Measurements from ENCODE around the gene GSTP1. TPM values are rescaled to one million over a fixed set of nuclear protein-coding genes. Genes with fewer than 3 reads are reported as not detected.
"Not testable (repeated sequence)": the region's sequence is repeated elsewhere in the genome, so short reads cannot be mapped to it uniquely, and the experiment has no call there.

Gene GSTP1
- polyA plus RNA-seq, 1 donor (not counting 4 experiments of a cell fraction or from before 2014, with no cell fraction given), result 1,575 TPM

GRCh38 chr11:67548555-67549110 is 35.0 kb upstream of the GSTP1 start:
- FAIRE-seq (no peak), DNase-seq (ENCODE audit: low read depth, low spot score) (no peak)
- no peaks in the 10 kb centered on the region for H4K20me1 ChIP-seq (ENCODE audit: control insufficient read depth, extremely low read depth, insufficient read depth, low read length)
- no peak overlapping the region for H3K4me2 ChIP-seq (ENCODE audit: control insufficient read depth, extremely low read depth, insufficient read depth, low read depth, low read length)
- peaks cover 4% of the 10 kb centered on the region for H3K9me3 ChIP-seq (ENCODE audit: control insufficient read depth, low read depth, low read length)
- dilution Hi-C loops (cut with MboI; ENCODE audit: extremely low pct_ligation_motif_present, low sequenced_read_pairs), result no loop called here
- H3K4me3 ChIP-seq (ENCODE audit: control insufficient read depth in 2 of 3, extremely low read depth in 1 of 3, insufficient read depth in 2 of 3, low read depth in 1 of 3, low read length in 3 of 3), result no peak overlapping the region
- no peaks in the 10 kb centered on the region for H3K36me3 ChIP-seq (ENCODE audit: control insufficient read depth in 2 of 2, extremely low read depth in 1 of 2, insufficient read depth in 2 of 2, low read length in 2 of 2)
- peaks cover 3% of the 10 kb centered on the region for H3K4me1 ChIP-seq (ENCODE audit: control insufficient read depth, extremely low read depth, insufficient read depth, low read length)
- no peaks in the 10 kb centered on the region for H3K79me2 ChIP-seq (ENCODE audit: control insufficient read depth, insufficient read depth, low read length)
- H3K9ac ChIP-seq (ENCODE audit: control insufficient read depth, extremely low read depth, insufficient read depth, low read length), result no peak overlapping the region
- H3K27ac ChIP-seq (ENCODE audit: control insufficient read depth, insufficient read depth, low read length), result no peak overlapping the region
- no peak overlapping the region for H2AFZ ChIP-seq (ENCODE audit: control insufficient read depth, low read length)
- H3K9me1 ChIP-seq (ENCODE audit: control insufficient read depth, extremely low read depth, insufficient read depth, low read length), result no peaks in the 10 kb centered on the region
- H3K27me3 ChIP-seq (ENCODE audit: control insufficient read depth, extremely low read depth, insufficient read depth, low read length), result no peaks in the 10 kb centered on the region
- no peak for TF ChIP-seq CTCF (optimal IDR thresholded peaks at IDR 0.05 in 1 of 3, IDR thresholded peaks at IDR 0.05 in 1 of 3, conservative IDR thresholded peaks at IDR 0.05 in 1 of 3; ENCODE audit: extremely low read depth in 1 of 3, insufficient read depth in 2 of 3, low read length in 3 of 3)
- TF ChIP-seq EZH2 (IDR thresholded peaks at IDR 0.05; ENCODE audit: low read length), result no peak

DNA sequence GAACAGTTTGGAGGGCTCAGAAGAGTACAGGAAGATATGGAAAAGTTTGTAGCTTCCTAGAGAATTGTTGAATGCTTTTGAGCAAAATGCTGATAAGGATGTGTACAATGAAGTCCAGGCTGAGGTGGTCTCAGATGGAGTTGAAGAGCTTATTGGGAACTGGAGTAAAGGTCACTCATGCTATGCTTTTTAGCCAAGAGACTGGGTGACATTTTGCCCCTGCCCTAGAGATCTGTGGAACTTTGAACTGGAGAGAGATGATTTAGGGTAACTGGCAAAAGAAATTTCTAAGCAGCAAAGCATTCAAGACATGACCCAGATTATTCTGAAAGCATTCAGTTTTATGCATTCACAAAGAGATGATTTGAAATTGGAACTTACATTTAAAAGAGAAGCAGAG is 32.5 kb upstream of the GSTP1 start:
- no peak overlapping the region for H3K9ac ChIP-seq (ENCODE audit: control insufficient read depth, extremely low read depth, insufficient read depth, low read length)
- H3K4me1 ChIP-seq (ENCODE audit: control insufficient read depth, extremely low read depth, insufficient read depth, low read length), result no peaks in the 10 kb centered on the region

GRCh38 chr11:67551697-67552096 is 31.9 kb upstream of the GSTP1 start:
- H3K79me2 ChIP-seq (ENCODE audit: control insufficient read depth, insufficient read depth, low read length); FAIRE-seq; H4K20me1 ChIP-seq (ENCODE audit: control insufficient read depth, extremely low read depth, insufficient read depth, low read length); H3K4me1 ChIP-seq (ENCODE audit: control insufficient read depth, extremely low read depth, insufficient read depth, low read length); H3K27ac ChIP-seq (ENCODE audit: control insufficient read depth, insufficient read depth, low read length); H3K9ac ChIP-seq (ENCODE audit: control insufficient read depth, extremely low read depth, insufficient read depth, low read length); H3K36me3 ChIP-seq (ENCODE audit: control insufficient read depth in 2 of 2, extremely low read depth in 1 of 2, insufficient read depth in 2 of 2, low read length in 2 of 2); DNase-seq (ENCODE audit: low read depth, low spot score); H3K4me3 ChIP-seq (ENCODE audit: control insufficient read depth in 2 of 3, extremely low read depth in 1 of 3, insufficient read depth in 2 of 3, low read depth in 1 of 3, low read length in 3 of 3); H3K9me3 ChIP-seq (ENCODE audit: control insufficient read depth, low read depth, low read length); H3K9me1 ChIP-seq (ENCODE audit: control insufficient read depth, extremely low read depth, insufficient read depth, low read length); H3K27me3 ChIP-seq (ENCODE audit: control insufficient read depth, extremely low read depth, insufficient read depth, low read length); dilution Hi-C loops (cut with MboI; ENCODE audit: extremely low pct_ligation_motif_present, low sequenced_read_pairs); H3K4me2 ChIP-seq (ENCODE audit: control insufficient read depth, extremely low read depth, insufficient read depth, low read depth, low read length); H2AFZ ChIP-seq (ENCODE audit: control insufficient read depth, low read length): not testable (repeated sequence)

More for the DNA sequence above, 32.5 kb upstream of the GSTP1 start:
- no peaks in the 10 kb centered on the region for H3K36me3 ChIP-seq (ENCODE audit: control insufficient read depth in 2 of 2, extremely low read depth in 1 of 2, insufficient read depth in 2 of 2, low read length in 2 of 2)
- dilution Hi-C loops (cut with MboI; ENCODE audit: extremely low pct_ligation_motif_present, low sequenced_read_pairs), result no loop called here
- TF ChIP-seq EZH2 (IDR thresholded peaks at IDR 0.05; ENCODE audit: low read length) (no peak), CTCF (optimal IDR thresholded peaks at IDR 0.05 in 1 of 3, IDR thresholded peaks at IDR 0.05 in 1 of 3, conservative IDR thresholded peaks at IDR 0.05 in 1 of 3; ENCODE audit: extremely low read depth in 1 of 3, insufficient read depth in 2 of 3, low read length in 3 of 3) (no peak)
- no peaks in the 10 kb centered on the region for H3K9me1 ChIP-seq (ENCODE audit: control insufficient read depth, extremely low read depth, insufficient read depth, low read length)
- no peak overlapping the region for H3K4me3 ChIP-seq (ENCODE audit: control insufficient read depth in 2 of 3, extremely low read depth in 1 of 3, insufficient read depth in 2 of 3, low read depth in 1 of 3, low read length in 3 of 3)
- DNase-seq (ENCODE audit: low read depth, low spot score) (no peak), FAIRE-seq (no peak)
- H3K79me2 ChIP-seq (ENCODE audit: control insufficient read depth, insufficient read depth, low read length), result no peaks in the 10 kb centered on the region
- no peaks in the 10 kb centered on the region for H3K27me3 ChIP-seq (ENCODE audit: control insufficient read depth, extremely low read depth, insufficient read depth, low read length)
- no peaks in the 10 kb centered on the region for H4K20me1 ChIP-seq (ENCODE audit: control insufficient read depth, extremely low read depth, insufficient read depth, low read length)
- no peak overlapping the region for H2AFZ ChIP-seq (ENCODE audit: control insufficient read depth, low read length)
- H3K27ac ChIP-seq (ENCODE audit: control insufficient read depth, insufficient read depth, low read length), result no peak overlapping the region
- H3K9me3 ChIP-seq (ENCODE audit: control insufficient read depth, low read depth, low read length), result peaks cover 4% of the 10 kb centered on the region
- H3K4me2 ChIP-seq (ENCODE audit: control insufficient read depth, extremely low read depth, insufficient read depth, low read depth, low read length), result no peak overlapping the region

Data from keratinocyte (primary cell).